Urothelium cell line (cell line): Measurements from ENCODE around the gene ZNHIT1.
"Not testable (repeated sequence)": the region's sequence is repeated elsewhere in the genome, so short reads cannot be mapped to it uniquely, and the experiment has no call there.

Source experiments
- DNase-seq: peaks from one replicate; pipeline ENCODE4 v3.0.0; 2011; ENCODE audit warnings: low spot score, mixed read lengths
- FAIRE-seq: peaks from 2 replicates; lab custom pipeline; 2011; peaks lifted over from hg19 to GRCh38; lab: Jason Lieb, UNC

ZNHIT1 gene

GRCh38 chr7:101239191-101239950 is 21.4 kb downstream of the ZNHIT1 start:
- DNase-seq, result no peak
- FAIRE-seq, result no peak

DNA sequence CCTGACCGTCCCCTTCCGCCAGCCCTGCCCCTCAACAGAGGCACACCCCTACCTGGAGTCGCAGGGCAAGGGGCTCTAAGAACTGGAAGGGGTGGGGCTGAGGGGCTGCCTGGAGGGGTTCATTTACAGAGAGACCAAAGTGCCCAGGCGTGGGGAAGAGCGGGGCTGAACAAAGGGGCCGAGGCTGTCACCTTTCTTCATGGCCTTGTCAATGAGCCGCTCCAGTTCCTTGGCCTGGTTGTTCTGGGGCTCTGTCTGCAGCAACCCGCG is 21.9 kb downstream of the ZNHIT1 start:
- DNase-seq (no peak), FAIRE-seq (no peak)

DNA sequence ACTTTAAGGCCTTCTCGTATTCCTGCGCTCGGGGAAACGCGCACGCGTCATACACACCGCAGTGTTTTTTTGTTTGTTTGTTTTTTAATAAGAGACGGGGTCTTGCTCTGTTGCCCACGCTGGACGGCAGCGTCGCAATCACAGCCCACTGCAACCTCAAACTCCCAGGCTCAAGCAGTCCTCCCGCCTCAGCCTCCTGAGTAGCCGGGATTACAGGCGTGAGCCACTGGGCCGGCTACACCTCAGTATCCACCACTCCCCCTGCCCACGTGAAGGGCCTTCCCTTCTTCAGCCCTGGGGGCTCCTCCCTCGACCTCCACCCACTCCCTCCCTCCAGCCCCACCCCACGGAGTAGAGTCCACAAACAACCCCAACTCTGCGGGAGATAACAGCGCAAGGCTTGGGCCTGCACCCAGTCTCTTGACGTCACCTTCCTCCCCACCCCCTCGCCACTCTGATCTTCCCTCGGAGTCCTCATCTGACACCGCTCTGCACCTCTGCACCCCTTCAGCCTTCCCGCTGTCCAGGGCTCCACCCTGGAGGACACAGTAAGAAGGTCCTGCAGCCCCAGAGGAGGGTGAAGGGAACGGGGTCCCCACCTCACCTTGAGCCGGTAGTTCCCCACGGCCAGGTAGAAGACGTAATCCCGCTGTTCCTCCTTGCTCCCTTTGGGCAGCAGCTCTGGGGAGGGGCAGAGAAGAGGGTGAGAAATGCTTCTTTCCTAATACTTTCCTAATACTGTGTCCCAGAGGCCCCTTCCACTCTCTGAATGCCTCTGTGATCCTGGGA is 22.5 kb downstream of the ZNHIT1 start:
- FAIRE-seq, result no peak
- DNase-seq, result no peak

DNA sequence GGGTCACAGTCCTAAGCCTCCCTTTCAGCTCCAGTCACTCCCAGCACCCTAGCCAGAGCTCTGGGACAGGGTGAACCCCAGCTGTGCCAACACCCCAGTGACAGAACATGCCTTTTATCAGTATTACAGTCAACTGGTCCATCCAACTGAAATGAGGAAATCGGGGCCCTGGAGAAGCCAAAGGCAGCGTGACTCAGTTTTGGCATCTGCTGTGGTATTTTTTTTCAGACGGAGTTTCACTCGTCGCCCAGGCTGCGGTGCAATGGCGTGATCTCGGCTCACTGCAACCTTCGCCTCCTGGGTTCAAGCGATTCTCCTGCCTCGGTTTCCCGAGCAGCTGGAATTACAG is 23.0 kb downstream of the ZNHIT1 start:
- DNase-seq (no peak), FAIRE-seq (no peak)

GRCh38 chr7:101241443-101242349 is 23.7 kb downstream of the ZNHIT1 start:
- FAIRE-seq, result no peak
- no peak for DNase-seq

DNA sequence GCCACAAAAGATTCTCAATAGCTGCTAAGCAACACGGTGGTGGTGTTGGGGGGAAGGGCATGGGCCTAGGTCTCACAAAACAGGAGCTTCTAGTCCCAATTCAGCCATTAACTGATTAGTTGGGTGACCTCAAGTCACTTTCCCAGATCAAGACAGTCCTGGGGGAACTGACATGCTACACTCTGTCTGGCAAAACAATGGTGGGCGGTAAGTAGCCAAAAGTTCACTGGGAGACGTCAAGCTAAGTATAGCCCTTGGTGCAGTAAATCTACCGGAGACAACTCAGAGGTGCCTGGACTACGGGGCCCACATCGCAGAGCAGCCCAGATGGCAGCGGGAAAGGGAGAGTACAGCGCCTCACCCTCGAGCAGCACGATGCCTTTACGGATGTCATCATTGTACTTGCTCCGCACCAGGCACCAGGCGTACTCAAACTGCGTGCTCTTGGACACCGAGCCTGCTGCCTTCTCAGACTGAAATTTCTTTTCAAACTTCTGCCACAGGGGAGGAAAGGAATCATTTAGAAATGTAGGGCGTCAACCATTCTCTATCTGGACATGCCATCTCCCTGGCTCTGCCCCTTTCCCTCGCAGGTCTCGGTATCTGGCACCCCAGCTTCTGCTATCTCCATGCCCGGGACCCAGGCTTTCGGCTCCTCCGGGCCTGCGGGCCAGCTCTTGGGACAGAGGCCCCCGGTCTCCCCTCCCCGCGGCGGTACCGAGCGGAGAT is 25.8 kb downstream of the ZNHIT1 start:
- DNase-seq, result no peak
- FAIRE-seq, result no peak

DNA sequence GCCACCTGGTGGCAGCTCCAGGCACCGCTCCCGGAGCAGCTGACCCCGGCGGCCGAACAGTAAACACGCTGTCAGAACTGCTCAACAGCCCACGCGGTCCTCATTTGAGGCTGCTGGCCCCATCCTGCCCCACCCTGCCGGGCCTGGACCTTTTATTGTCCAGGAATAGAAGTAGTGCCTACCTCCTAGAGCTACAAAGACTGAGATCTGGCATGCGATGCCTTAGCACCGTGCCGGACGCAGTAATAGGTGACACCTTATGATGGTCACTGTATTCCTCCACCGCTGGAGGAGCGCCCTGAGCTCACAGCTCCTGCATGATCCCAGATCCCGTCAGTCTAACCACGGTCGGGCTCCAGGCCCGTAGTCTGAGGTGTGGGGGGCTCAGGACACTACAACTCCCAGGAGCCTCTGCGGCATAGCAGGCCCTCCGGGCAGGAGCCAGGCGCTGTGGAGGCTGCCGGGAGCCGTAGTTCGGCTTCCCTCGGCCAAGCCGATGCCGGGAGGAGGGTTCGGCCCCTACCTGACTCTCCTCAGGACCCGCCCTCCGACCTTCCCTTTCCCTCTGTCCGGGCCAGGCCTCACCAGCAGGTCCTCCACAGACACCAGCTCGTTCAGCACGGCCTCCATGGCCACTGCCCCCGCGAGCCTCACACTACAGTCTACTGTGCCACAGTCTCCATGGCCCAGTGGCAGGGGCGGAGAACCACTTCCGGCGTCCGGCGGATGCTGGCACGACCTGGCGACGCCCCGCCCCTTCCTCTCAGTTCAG is 26.6 kb downstream of the ZNHIT1 start, which contains the start of gene FIS1:
Gene FIS1 (minus strand): TSS at position 707 of the 772 bp plus-strand sequence. CDS start 77 bp downstream, at position 630.
- FAIRE-seq, result peak; percentile 87
- peak; percentile 99 for DNase-seq

DNA sequence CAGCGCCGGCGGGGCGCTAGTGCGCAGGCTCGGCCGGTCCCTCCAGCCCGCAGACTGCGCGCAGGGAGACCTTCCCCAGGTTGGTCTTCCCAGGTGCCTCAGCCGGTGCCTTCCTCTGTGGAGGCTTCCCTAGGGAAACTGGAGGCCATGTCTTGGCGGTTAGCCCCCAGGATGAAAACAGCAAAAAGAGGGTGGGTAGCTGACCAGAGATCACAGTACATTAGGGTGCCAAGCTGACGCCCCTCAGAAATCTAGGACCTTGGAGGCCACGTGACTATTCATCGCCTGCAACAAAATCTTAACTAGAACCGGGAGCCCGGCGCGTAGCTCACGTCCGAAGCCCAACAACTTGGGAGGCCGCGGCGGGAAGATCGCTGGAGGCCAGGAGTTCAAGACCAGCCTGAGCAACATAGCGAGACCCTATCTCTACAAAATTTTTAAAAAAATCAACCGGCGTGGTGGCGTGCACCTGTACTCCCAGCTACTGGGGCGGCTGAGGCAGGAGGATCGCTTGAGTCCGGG is 27.2 kb downstream of the ZNHIT1 start:
- FAIRE-seq, result no peak

GRCh38 chr7:101248276-101248675 is 30.3 kb downstream of the ZNHIT1 start:
- no peak for DNase-seq
- no peak for FAIRE-seq

More for the DNA sequence above, 27.2 kb downstream of the ZNHIT1 start:
- no peak for DNase-seq

DNA sequence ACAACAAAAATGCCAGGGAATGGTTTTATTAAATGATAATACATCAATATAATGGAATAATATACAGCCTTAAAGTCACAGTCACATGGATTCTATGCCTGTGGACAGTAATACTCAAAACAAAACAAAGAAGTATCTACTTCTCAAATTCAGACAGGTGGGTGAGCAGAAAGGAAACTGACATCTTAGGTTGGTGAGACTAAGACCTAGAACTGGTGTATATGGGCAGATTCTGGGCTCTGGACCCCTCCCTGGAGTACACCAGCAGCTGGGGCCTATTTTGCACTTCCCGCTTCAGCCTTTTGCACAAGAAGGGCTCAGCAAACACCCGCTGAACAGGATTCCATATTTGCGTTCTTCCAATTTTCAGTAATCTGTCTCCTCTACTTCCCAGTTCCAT is 32.4 kb downstream of the ZNHIT1 start:
- DNase-seq, result no peak
- no peak for FAIRE-seq

DNA sequence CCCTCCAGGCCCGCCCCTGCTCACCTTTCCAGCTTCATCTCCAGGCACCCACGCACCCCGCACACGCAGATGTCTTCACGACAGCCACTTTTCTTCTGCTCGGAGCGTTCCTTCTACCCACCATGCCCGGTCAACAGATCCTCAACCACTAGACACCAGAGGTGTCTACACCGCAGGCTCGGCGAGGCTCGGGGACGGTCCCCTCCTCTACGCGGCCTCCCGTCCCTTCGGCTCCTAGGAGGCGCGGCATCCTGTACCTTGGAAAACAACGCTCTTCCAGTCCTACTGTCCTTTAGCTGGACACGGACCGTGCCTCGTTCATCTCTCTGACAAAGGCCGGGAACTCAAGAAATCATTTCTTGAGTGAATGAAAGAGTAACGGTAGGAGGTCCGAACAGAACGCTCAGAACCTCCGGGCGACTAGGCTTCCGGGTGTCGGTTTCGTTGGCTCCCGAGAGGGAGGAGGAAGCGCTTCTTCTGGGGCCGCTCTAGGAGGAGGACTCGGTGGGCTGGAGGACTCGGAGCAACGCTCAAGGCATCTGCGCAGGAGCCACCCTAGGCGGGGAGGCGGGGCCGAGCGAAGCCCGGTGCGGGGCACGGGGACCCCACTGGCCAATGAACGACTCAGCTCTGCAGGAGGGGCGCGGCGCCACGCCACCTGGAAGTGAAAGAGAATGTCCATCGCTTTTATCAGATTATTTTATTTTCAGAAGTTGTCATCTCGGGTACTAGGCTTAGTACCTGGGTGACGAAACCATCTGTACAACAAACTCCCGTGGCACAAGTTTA is 34.1 kb downstream of the ZNHIT1 start:
- DNase-seq, result peak; percentile 100
- FAIRE-seq, result peak; percentile 89

DNA sequence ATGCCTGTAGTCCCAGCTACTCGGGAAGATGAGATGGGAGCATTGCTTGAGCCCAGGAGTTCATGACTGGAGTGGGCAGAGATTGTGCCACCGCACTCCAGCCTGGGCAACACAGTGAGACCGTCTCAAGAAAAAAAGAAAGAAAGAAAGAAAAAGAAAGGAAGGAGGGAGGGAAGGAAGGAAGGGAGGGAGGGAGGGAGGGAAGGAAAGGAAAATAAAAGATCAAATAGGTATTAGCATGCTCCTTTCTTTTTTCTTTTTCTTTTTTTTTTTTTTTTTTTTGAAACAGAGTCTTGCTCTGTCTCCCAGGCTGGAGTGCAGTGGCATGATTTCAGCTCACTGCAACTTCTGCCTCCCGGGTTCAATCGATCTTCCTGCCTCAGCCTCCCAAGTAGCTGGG is 35.2 kb downstream of the ZNHIT1 start:
- not testable (repeated sequence) for FAIRE-seq, DNase-seq

DNA sequence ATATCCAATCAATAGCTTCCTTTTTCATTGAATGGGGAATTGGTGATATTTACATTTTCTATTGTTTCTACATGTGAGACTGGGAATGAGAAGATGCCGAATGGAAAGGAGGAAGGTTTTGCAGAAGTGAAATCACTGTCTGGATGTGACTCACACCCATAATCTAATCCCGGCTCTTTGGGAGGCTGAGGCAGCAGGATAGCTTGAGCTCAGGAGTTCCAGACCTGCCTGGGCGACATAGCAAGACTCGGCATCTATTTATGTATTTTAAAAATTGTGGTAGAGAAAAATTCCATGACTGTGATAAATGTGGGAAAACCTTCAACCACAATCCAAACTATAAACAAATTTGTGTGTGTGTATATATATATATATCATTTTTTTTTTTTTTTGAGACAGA is 37.8 kb downstream of the ZNHIT1 start:
- no peak for DNase-seq

DNA sequence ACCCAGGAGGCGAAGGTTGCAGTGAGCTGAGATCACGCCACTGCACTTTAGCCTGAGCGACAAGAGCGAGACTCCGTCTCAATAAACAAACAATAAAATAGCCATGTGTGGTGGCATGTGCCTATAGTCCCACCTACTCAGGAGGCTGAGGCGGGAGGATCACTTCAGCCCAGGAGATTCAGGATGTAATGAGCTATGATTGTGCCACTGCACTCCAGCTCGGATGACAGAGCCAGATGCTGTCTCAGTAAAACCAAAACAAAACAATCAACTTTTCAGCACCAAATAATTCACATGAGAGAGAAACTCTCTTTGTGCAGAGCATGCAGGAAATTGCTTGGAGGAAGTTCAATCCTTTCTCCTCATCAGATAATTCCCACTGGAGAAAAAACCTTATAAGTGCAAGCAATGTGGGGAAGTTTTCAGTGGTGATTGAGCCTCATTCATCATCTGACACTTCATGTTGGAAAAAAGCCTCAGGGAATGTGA is 40.3 kb downstream of the ZNHIT1 start:
- no peak for FAIRE-seq
- DNase-seq, result no peak

More for the DNA sequence above, 37.8 kb downstream of the ZNHIT1 start:
- FAIRE-seq, result no peak

GRCh38 chr7:101264102-101264706 is 46.2 kb downstream of the ZNHIT1 start:
- DNase-seq, result not testable (repeated sequence)
- peak; percentile 76 for FAIRE-seq

DNA sequence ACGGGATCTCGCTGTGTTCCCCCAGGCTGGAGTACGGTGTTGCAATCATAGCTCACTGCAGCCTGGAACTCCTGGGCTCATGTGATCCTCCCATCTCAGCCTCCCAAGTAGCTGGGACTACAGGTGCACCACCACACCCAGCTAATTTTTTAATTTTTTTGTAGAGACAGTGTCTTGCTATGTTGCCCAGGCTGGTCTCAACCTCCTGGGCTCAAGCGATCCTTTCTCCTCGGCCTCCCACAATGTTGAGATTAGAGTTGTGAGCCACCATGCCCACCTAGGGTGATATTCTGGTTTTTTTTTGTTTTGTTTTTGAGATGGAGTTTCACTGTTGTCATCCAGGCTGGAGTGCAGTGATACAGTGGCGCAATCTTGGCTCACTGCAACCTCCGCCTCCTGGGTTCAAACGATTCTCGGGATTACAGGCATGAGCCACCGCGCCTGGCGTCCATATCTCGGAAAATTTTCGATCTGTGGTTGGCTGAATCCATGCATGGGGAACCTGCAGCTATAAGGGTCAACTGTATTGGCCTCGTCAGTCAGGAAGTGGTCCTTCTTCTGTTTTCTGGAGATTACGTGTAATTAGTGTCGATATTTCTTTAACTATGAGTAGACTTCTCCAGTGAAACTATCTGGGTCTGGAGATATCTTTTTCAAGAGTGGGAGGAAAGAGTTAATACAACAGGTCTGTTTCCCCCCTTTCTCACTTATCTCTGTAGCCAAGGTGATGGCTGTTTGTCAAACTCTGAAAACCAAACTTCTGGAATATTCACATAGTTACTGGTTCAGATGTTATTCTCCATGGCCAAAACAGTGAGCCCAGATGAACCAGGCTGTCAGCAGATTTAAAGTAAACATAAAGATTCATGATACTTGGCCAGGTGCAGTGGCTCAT is 47.9 kb downstream of the ZNHIT1 start:
- DNase-seq (no peak), FAIRE-seq (no peak)

DNA sequence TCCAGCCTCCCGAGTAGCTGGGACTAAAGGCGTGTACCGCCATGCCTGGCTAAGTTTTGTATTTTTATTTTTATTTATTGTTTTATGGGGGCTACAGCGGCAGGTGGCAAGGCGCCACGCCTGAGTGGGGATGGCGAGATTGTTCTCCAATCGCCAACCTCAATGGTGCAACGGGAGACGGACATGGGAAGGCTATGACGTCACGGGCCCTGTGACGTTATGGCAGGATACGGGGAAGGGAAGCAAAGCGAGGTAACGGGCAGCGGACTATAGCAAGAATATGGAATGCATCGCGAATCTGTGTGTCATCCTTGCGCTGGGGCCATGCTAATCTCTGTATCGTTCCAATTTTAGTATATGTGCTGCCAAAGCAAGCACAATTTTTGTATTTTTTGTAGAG is 51.7 kb downstream of the ZNHIT1 start:
- FAIRE-seq (peak; percentile 32), DNase-seq (no peak)
